HCT116 (cell line): ENCODE data around the gene SLC44A5. TPM values are rescaled to one million over a fixed set of nuclear protein-coding genes. Genes with fewer than 3 reads are reported as not detected.

Experiments used
- ATAC-seq: fragments of 200-7000 bp; cut with Tn5 transposase; 2 replicates; pipeline ENCODE4 v1.9.1; 2020; ENCODE audit warnings: mild to moderate bottlenecking, moderate library complexity
- BruUV-seq: library from RNA; stranded (reverse); fragments of 400-500 nt; replicated peaks from 2 replicates; lab custom pipeline; 2021; lab: Mats Ljungman, UMichigan
- CTCF ChIA-PET: fragments of 300-600 bp; sonication (Branson Sonifier 250); formaldehyde crosslinking; loops from one replicate; lab custom pipeline; 2021; ENCODE audit warnings: antibody characterized with exemption; lab: Charles Lee
- POLR2A ChIA-PET: fragments of 300-600, 350-600 bp; sonication (Branson Sonifier 250); formaldehyde crosslinking; loops from one replicate; lab custom pipeline; 2021; ENCODE audit warnings: antibody characterized with exemption; lab: Charles Lee
- RAD21 ChIA-PET, 2 experiments: fragments of 300-600 bp; sonication (Branson Sonifier 250); formaldehyde crosslinking; loops; one replicate each; lab custom pipeline; 2023; ENCODE audit warnings: low total read pairs in 2 of 2; ENCODE audit not compliant: uncharacterized antibody in 2 of 2, unreplicated experiment in 2 of 2, low non-redundant PET in 1 of 2; lab: Charles Lee
- DNase-seq: peaks from one replicate; pipeline ENCODE4 v3.0.0-alpha.2; 2010; ENCODE audit warnings: low read depth, low spot score
- H2AFZ ChIP-seq: fragments of 200-600 bp; shearing (Covaris generic), sonication (generic); 2 replicates; pipeline ENCODE4 v1.6.1; 2017; ENCODE audit warnings: low read depth, mixed run types, mixed read lengths, antibody characterized with exemption, low read length; ENCODE audit not compliant: poor library complexity, severe bottlenecking
- H3K27ac ChIP-seq: 2 replicates; pipeline ENCODE4 v1.5.1; 2012; ENCODE audit warnings: low read depth, low read length
- H3K27me3 ChIP-seq: fragments of 200-600 bp; sonication (generic); 2 replicates; pipeline ENCODE4 v1.6.1; 2016; ENCODE audit warnings: mixed run types, low read length, mixed read lengths; ENCODE audit not compliant: insufficient read depth
- H3K36me3 ChIP-seq, 2 experiments: fragments of 200-500 bp in 1 of 2; fragments of 200-600 bp in 1 of 2; sonication (Bioruptor generic) in 1 of 2; sonication (generic) in 1 of 2; 2 replicates each; pipeline versions ENCODE4 v1.5.1 to v1.6.1; 2014 to 2016; ENCODE audit warnings: low read length in 2 of 2, inconsistent platforms in 1 of 2, mixed read lengths in 1 of 2, mixed run types in 1 of 2; ENCODE audit not compliant: insufficient read depth in 2 of 2, control insufficient read depth in 1 of 2
- H3K4me1 ChIP-seq, 2 experiments: fragments of 200-600 bp in 1 of 2; sonication (generic) in 1 of 2; 2 replicates each; pipeline versions ENCODE4 v1.5.1 to v1.6.1; 2012 to 2017; ENCODE audit warnings: low read length in 2 of 2, inconsistent platforms in 1 of 2, mild to moderate bottlenecking in 1 of 2, mixed read lengths in 1 of 2, mixed run types in 1 of 2, moderate library complexity in 1 of 2; ENCODE audit not compliant: insufficient read depth in 2 of 2, control insufficient read depth in 1 of 2
- H3K4me2 ChIP-seq: fragments of 200-600 bp; sonication (generic); 2 replicates; pipeline ENCODE4 v1.6.1; 2017; ENCODE audit warnings: mixed run types, low read length, mixed read lengths
- H3K4me3 ChIP-seq, 2 experiments: fragments of 200-600 bp in 1 of 2; sonication (generic) in 1 of 2; replicated peaks in 1 of 2; 2 replicates each; pipeline ENCODE4 v1.5.1; 2011 to 2016; ENCODE audit warnings: low read length in 2 of 2, control low read depth in 1 of 2, low read depth in 1 of 2, mild to moderate bottlenecking in 1 of 2, mixed read lengths in 1 of 2, mixed run types in 1 of 2
- H3K79me2 ChIP-seq: fragments of 200-600 bp; sonication (generic); 2 replicates; pipeline ENCODE4 v1.6.1; 2017; ENCODE audit warnings: mild to moderate bottlenecking, mixed run types, low read length, moderate library complexity, mixed read lengths; ENCODE audit not compliant: insufficient read depth
- H3K9ac ChIP-seq: fragments of 200-600 bp; sonication (generic); 2 replicates; pipeline ENCODE4 v1.6.1; 2016; ENCODE audit warnings: low read length, mixed read lengths
- H3K9me2 ChIP-seq: fragments of 200-600 bp; sonication (generic), shearing (Covaris generic); 2 replicates; pipeline ENCODE4 v1.6.1; 2017; ENCODE audit warnings: mixed run types, mild to moderate bottlenecking, moderate library complexity; ENCODE audit not compliant: insufficient read depth
- H3K9me3 ChIP-seq, 2 experiments: fragments of 200-500 bp in 1 of 2; fragments of 200-600 bp in 1 of 2; sonication (Bioruptor generic) in 1 of 2; sonication (generic) in 1 of 2; 2 replicates each; pipeline ENCODE4 v1.6.1; 2014 to 2017; ENCODE audit warnings: low read length in 2 of 2, mixed read lengths in 2 of 2, inconsistent platforms in 1 of 2, low read depth in 1 of 2, mild to moderate bottlenecking in 1 of 2, mixed run types in 1 of 2, moderate library complexity in 1 of 2; ENCODE audit not compliant: control insufficient read depth in 1 of 2, insufficient read depth in 1 of 2
- H4K20me1 ChIP-seq: fragments of 200-600 bp; sonication (generic), shearing (Covaris generic); 2 replicates; pipeline ENCODE4 v1.6.1; 2017; ENCODE audit warnings: mixed run types, mild to moderate bottlenecking, moderate library complexity; ENCODE audit not compliant: insufficient read depth
- CBX3 ChIP-seq: IDR thresholded peaks from 2 replicates; pipeline ENCODE4 v1.6.1; 2012; ENCODE audit warnings: low read depth
- CEBPB ChIP-seq: IDR thresholded peaks from 2 replicates; pipeline ENCODE4 v1.6.1; 2012; ENCODE audit warnings: low read depth
- EGR1 ChIP-seq: IDR thresholded peaks from 2 replicates; pipeline ENCODE4 v1.6.1; 2012; ENCODE audit warnings: low read depth
- ELF1 ChIP-seq: IDR thresholded peaks from 2 replicates; pipeline ENCODE4 v1.6.1; 2012; ENCODE audit warnings: low read depth, borderline replicate concordance
- EZH2 ChIP-seq: fragments of 200-600 bp; sonication (generic); IDR thresholded peaks from 2 replicates; pipeline ENCODE4 v1.6.1; 2017; ENCODE audit warnings: antibody characterized with exemption, mixed run types
- POLR2AphosphoS5 ChIP-seq: IDR thresholded peaks from 2 replicates; pipeline ENCODE4 v1.6.1; 2011; ENCODE audit warnings: mild to moderate bottlenecking, low read depth, low read length, moderate library complexity
- RAD21 ChIP-seq: IDR thresholded peaks from 2 replicates; pipeline ENCODE4 v1.6.1; 2012; ENCODE audit warnings: low read depth, mild to moderate bottlenecking
- SP1 ChIP-seq: IDR thresholded peaks from 2 replicates; pipeline ENCODE4 v1.6.1; 2012; ENCODE audit warnings: low read depth
- TCF7L2 ChIP-seq: IDR thresholded peaks from 2 replicates; pipeline ENCODE4 v1.7.0; 2011; ENCODE audit warnings: borderline replicate concordance, inconsistent platforms; ENCODE audit not compliant: insufficient read depth, insufficient read length; ENCODE audit errors: extremely low read depth
- ZNF274 ChIP-seq: fragments of 200-500 bp; sonication (Bioruptor generic); IDR thresholded peaks from 2 replicates; pipeline ENCODE4 v1.6.1; 2014; ENCODE audit warnings: mild to moderate bottlenecking, low read depth, low read length, inconsistent platforms
- intact Hi-C: fragments of 100-400 bp; cut with micrococcal nuclease; formaldehyde crosslinking; loops from 2 replicates; pipeline ENCODE4 v1.10.0; 2022
- total RNA-seq: library from RNA; stranded (reverse); gene quantifications from one replicate; pipeline ENCODE4 v1.2.1, GENCODE V29; 2021; ENCODE audit not compliant: unreplicated experiment
- TF ChIP-seq, protein P1 (sequence below): IDR thresholded peaks from 2 replicates; pipeline ENCODE4 v1.6.1; 2012
- TF ChIP-seq, protein P2 (sequence below): IDR thresholded peaks from 2 replicates; pipeline ENCODE4 v1.6.1; 2012
- TF ChIP-seq, protein P3 (sequence below): IDR thresholded peaks from 2 replicates; pipeline ENCODE4 v1.6.1; 2011; ENCODE audit warnings: mild to moderate bottlenecking, low read length, moderate library complexity; ENCODE audit not compliant: insufficient replicate concordance; ENCODE audit errors: extremely low read depth
- TF ChIP-seq, protein P4 (sequence below): IDR thresholded peaks from 2 replicates; pipeline ENCODE4 v1.6.1; 2012; ENCODE audit warnings: low read depth

Gene SLC44A5
- total RNA-seq, 1 experiment from 2014 or later, result 2.4 TPM

DNA sequence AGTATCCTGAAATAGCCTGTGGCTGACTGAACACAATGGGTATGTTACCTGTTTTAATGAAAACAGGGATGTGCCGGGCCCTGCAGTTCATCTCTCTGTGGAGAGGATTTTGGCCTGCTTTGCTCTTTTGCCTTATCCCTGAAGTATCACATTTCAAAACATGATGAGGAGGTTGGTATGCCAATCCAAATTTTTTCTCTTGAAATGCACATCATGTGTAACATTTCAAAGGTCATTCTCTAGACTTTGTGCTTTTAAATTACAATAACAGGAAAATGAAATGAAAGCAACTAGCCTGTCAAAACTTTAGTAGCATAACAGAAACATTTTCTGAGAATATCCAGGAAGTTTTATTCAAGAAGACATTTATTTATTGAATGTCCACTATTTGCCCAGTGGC, 118.9 kb downstream of the SLC44A5 start:
- TF ChIP-seq CEBPB (no peak), ELF1 (no peak)
- TF ChIP-seq, protein P1, sequence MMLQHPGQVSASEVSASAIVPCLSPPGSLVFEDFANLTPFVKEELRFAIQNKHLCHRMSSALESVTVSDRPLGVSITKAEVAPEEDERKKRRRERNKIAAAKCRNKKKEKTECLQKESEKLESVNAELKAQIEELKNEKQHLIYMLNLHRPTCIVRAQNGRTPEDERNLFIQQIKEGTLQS, result no peak
- TF ChIP-seq, protein P2, sequence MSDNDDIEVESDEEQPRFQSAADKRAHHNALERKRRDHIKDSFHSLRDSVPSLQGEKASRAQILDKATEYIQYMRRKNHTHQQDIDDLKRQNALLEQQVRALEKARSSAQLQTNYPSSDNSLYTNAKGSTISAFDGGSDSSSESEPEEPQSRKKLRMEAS, result no peak

DNA sequence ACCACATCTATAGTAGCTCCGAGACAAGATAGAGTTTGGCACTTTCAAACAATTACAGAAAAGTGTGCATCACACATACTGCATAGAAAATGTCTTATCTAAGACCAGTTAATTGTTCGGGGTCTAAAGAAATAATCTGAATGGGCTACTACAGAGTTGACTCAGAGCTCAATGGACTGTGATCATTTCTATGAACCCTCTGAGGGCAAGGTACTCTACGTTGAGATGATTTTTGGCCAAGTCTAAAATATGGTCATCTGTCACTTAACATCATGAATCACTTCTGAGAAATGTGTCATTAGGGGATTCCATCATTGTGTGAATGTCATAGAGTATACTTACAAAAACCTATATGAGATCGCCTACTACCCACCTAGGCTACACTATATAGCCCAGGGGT, 123.5 kb downstream of the SLC44A5 start:
- Histone ChIP-seq H3K4me1 (no peaks in the 10 kb centered on the region), H3K4me3 (no peak overlapping the region), H3K9me2 (no peaks in the 10 kb centered on the region), H2AFZ (no peak overlapping the region), H3K9me3 (no peaks in the 10 kb centered on the region), H3K4me2 (no peak overlapping the region), H4K20me1 (no peaks in the 10 kb centered on the region), H3K36me3 (no peaks in the 10 kb centered on the region), H3K79me2 (no peaks in the 10 kb centered on the region), H3K9ac (no peak overlapping the region), H3K27ac (no peak overlapping the region), H3K27me3 (no peaks in the 10 kb centered on the region)
- no TSS peak for BruUV-seq
- ATAC-seq, result no peak
- intact Hi-C loops, result no loop called here
- DNase-seq, result no peak
- CTCF ChIA-PET, result no interaction called here
- POLR2A ChIA-PET, result no interaction called here
- RAD21 ChIA-PET, result no interaction called here
- TF ChIP-seq, protein P2, result no peak
- TF ChIP-seq SP1 (no peak), EZH2 (no peak), TCF7L2 (no peak), ELF1 (no peak), EGR1 (no peak), CBX3 (no peak), ZNF274 (no peak), RAD21 (no peak), POLR2AphosphoS5 (no peak)
- TF ChIP-seq, protein P3, sequence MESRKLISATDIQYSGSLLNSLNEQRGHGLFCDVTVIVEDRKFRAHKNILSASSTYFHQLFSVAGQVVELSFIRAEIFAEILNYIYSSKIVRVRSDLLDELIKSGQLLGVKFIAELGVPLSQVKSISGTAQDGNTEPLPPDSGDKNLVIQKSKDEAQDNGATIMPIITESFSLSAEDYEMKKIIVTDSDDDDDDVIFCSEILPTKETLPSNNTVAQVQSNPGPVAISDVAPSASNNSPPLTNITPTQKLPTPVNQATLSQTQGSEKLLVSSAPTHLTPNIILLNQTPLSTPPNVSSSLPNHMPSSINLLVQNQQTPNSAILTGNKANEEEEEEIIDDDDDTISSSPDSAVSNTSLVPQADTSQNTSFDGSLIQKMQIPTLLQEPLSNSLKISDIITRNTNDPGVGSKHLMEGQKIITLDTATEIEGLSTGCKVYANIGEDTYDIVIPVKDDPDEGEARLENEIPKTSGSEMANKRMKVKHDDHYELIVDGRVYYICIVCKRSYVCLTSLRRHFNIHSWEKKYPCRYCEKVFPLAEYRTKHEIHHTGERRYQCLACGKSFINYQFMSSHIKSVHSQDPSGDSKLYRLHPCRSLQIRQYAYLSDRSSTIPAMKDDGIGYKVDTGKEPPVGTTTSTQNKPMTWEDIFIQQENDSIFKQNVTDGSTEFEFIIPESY, result no peak
- TF ChIP-seq, protein P4, sequence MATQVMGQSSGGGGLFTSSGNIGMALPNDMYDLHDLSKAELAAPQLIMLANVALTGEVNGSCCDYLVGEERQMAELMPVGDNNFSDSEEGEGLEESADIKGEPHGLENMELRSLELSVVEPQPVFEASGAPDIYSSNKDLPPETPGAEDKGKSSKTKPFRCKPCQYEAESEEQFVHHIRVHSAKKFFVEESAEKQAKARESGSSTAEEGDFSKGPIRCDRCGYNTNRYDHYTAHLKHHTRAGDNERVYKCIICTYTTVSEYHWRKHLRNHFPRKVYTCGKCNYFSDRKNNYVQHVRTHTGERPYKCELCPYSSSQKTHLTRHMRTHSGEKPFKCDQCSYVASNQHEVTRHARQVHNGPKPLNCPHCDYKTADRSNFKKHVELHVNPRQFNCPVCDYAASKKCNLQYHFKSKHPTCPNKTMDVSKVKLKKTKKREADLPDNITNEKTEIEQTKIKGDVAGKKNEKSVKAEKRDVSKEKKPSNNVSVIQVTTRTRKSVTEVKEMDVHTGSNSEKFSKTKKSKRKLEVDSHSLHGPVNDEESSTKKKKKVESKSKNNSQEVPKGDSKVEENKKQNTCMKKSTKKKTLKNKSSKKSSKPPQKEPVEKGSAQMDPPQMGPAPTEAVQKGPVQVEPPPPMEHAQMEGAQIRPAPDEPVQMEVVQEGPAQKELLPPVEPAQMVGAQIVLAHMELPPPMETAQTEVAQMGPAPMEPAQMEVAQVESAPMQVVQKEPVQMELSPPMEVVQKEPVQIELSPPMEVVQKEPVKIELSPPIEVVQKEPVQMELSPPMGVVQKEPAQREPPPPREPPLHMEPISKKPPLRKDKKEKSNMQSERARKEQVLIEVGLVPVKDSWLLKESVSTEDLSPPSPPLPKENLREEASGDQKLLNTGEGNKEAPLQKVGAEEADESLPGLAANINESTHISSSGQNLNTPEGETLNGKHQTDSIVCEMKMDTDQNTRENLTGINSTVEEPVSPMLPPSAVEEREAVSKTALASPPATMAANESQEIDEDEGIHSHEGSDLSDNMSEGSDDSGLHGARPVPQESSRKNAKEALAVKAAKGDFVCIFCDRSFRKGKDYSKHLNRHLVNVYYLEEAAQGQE, result no peak
- TF ChIP-seq, protein P1, result no peak

More for the DNA sequence above, 118.9 kb downstream of the SLC44A5 start:
- no TSS peak for BruUV-seq
- Histone ChIP-seq H3K79me2 (no peaks in the 10 kb centered on the region), H3K4me3 (no peak overlapping the region), H3K36me3 (no peaks in the 10 kb centered on the region), H3K4me2 (no peak overlapping the region), H3K9me2 (no peaks in the 10 kb centered on the region), H4K20me1 (no peaks in the 10 kb centered on the region), H3K4me1 (no peaks in the 10 kb centered on the region), H3K9me3 (no peaks in the 10 kb centered on the region), H3K27me3 (no peaks in the 10 kb centered on the region), H3K27ac (no peak overlapping the region), H2AFZ (no peak overlapping the region), H3K9ac (no peak overlapping the region)
- ChIA-PET POLR2A (no interaction called here), RAD21 (no interaction called here), CTCF (no interaction called here)
- ATAC-seq, result no peak
- intact Hi-C loops, result no loop called here
- no peak for DNase-seq
